HG02938 (cell line): ENCODE measurements around the gene LHFPL6.
A peak's percentile ranks its signal among the peaks of the same experiment; 100 is the strongest.

Source experiments
- ATAC-seq: cut with Tn5 transposase; IDR thresholded peaks from one replicate; pipeline ENCODE4 v1.9.1; 2021; ENCODE audit warnings: mild to moderate bottlenecking, moderate library complexity; ENCODE audit not compliant: unreplicated experiment

LHFPL6 gene

GRCh38 chr13:39596176-39596575 is 6.8 kb downstream of the LHFPL6 start:
- no peak for ATAC-seq

GRCh38 chr13:39590466-39591036 is 12.4 kb downstream of the LHFPL6 start:
- no peak for ATAC-seq

- ATAC-seq, result no peak
Observed at GRCh38 chr13:39588384-39588783, 14.6 kb downstream of the LHFPL6 start.

- no peak for ATAC-seq
Observed at GRCh38 chr13:39587939-39588338, 15.1 kb downstream of the LHFPL6 start.

- ATAC-seq, result no peak
Observed at GRCh38 chr13:39586958-39587605, 15.9 kb downstream of the LHFPL6 start.

GRCh38 chr13:39586151-39586550 is 16.8 kb downstream of the LHFPL6 start:
- ATAC-seq, result peak; percentile 63

- no peak for ATAC-seq
Observed at GRCh38 chr13:39585219-39585618, 17.8 kb downstream of the LHFPL6 start.

- no peak for ATAC-seq
Observed at GRCh38 chr13:39580881-39581575, 22.0 kb downstream of the LHFPL6 start.

GRCh38 chr13:39578821-39579291 is 24.1 kb downstream of the LHFPL6 start:
- ATAC-seq, result no peak

- no peak for ATAC-seq
Observed at GRCh38 chr13:39577838-39578491, 25.0 kb downstream of the LHFPL6 start.

GRCh38 chr13:39577203-39577602 is 25.8 kb downstream of the LHFPL6 start:
- ATAC-seq, result no peak

GRCh38 chr13:39575641-39576238 is 27.3 kb downstream of the LHFPL6 start:
- ATAC-seq, result no peak

GRCh38 chr13:39571502-39572092 is 31.4 kb downstream of the LHFPL6 start:
- ATAC-seq, result no peak

- ATAC-seq, result no peak
Observed at GRCh38 chr13:39567569-39567968, 35.4 kb downstream of the LHFPL6 start.

- ATAC-seq, result no peak
Observed at GRCh38 chr13:39566216-39566869, 36.6 kb downstream of the LHFPL6 start.

- ATAC-seq, result no peak
Observed at GRCh38 chr13:39565036-39565949, 37.7 kb downstream of the LHFPL6 start.

- ATAC-seq, result no peak
Observed at GRCh38 chr13:39563470-39563735, 39.6 kb downstream of the LHFPL6 start.

- ATAC-seq, result no peak
Observed at GRCh38 chr13:39561971-39562370, 41.0 kb downstream of the LHFPL6 start.

GRCh38 chr13:39559847-39560246 is 43.1 kb downstream of the LHFPL6 start:
- no peak for ATAC-seq
